HEK293 (cell line): Measurements from ENCODE around the gene GSTP1.

Source experiments
- CTCF ChIA-PET: fragments of 350-600 bp; formaldehyde crosslinking; extraction: SDS; loops from one replicate; lab custom pipeline; 2021; ENCODE audit warnings: antibody characterized with exemption; lab: Yijun Ruan, JAX
- POLR2A ChIA-PET: fragments of 300-600 bp; formaldehyde crosslinking; extraction: SDS; loops from one replicate; lab custom pipeline; 2020; ENCODE audit warnings: antibody characterized with exemption, inconsistent platforms; lab: Yijun Ruan, JAX
- H3K27ac ChIP-seq: fragments of 200-500 bp; sonication (Bioruptor generic); 2 replicates; pipeline ENCODE4 v1.5.1; 2014; ENCODE audit warnings: low read depth, low read length, control low read depth, inconsistent platforms; ENCODE audit errors: extremely low read depth
- H3K36me3 ChIP-seq, 2 experiments: fragments of 200-500 bp in 1 of 2; sonication (Bioruptor generic) in 1 of 2; 1 replicate in 1 of 2; 2 replicates in 1 of 2; pipeline ENCODE4 v1.5.1; 2014 to 2017; ENCODE audit warnings: inconsistent platforms in 2 of 2, low read length in 2 of 2; ENCODE audit not compliant: control insufficient read depth in 2 of 2, insufficient read depth in 1 of 2
- H3K4me1 ChIP-seq: fragments of 200-500 bp; sonication (Bioruptor generic); 2 replicates; pipeline ENCODE4 v1.5.1; 2014; ENCODE audit warnings: mild to moderate bottlenecking, low read length, inconsistent platforms; ENCODE audit not compliant: control insufficient read depth, insufficient read depth
- H3K4me3 ChIP-seq: 2 replicates; pipeline ENCODE4 v1.5.1; 2011; ENCODE audit warnings: low read depth, mild to moderate bottlenecking, control low read depth, low read length, moderate library complexity
- H3K9me3 ChIP-seq: fragments of 200-500 bp; sonication (Bioruptor generic); 2 replicates; pipeline ENCODE4 v1.5.1; 2014; ENCODE audit warnings: low read depth, low read length, inconsistent platforms; ENCODE audit not compliant: control insufficient read depth, insufficient read depth
- EGR2 ChIP-seq: fragments of 450-650 bp; formaldehyde crosslinking; IDR thresholded peaks from 2 replicates; pipeline ENCODE4 v1.5.1; 2016; ENCODE audit warnings: low read depth, missing biosample characterization, missing genetic modification characterization
- GLIS1 ChIP-seq: fragments of 450-650 bp; formaldehyde crosslinking; IDR thresholded peaks from 2 replicates; pipeline ENCODE4 v1.5.1; 2016; ENCODE audit warnings: missing biosample characterization, missing genetic modification characterization
- KLF9 ChIP-seq: fragments of 450-650 bp; formaldehyde crosslinking; IDR thresholded peaks from 2 replicates; pipeline ENCODE4 v1.5.1; 2016; ENCODE audit warnings: missing biosample characterization, missing genetic modification characterization, low read depth
- MEIS1 ChIP-seq: sonication (generic); formaldehyde crosslinking; IDR thresholded peaks from 2 replicates; pipeline ENCODE4 v1.8.1; 2022; ENCODE audit warnings: missing genetic modification reagents, mild to moderate bottlenecking, borderline replicate concordance
- SCRT2 ChIP-seq: fragments of 450-650 bp; formaldehyde crosslinking; IDR thresholded peaks from 2 replicates; pipeline ENCODE4 v1.5.1; 2016; ENCODE audit warnings: missing biosample characterization, missing genetic modification characterization
- ZBTB8A ChIP-seq: fragments of 450-650 bp; formaldehyde crosslinking; IDR thresholded peaks from 2 replicates; pipeline ENCODE4 v1.5.1; 2016; ENCODE audit warnings: missing biosample characterization, missing genetic modification characterization
- ZNF121 ChIP-seq: fragments of 450-650 bp; formaldehyde crosslinking; IDR thresholded peaks from 2 replicates; pipeline ENCODE4 v1.5.1; 2016; ENCODE audit warnings: missing biosample characterization, missing genetic modification characterization
- ZNF623 ChIP-seq: fragments of 450-650 bp; formaldehyde crosslinking; IDR thresholded peaks from 2 replicates; pipeline ENCODE4 v1.5.1; 2016; ENCODE audit warnings: missing biosample characterization, missing genetic modification characterization
- ZNF704 ChIP-seq: fragments of 450-650 bp; formaldehyde crosslinking; IDR thresholded peaks from 2 replicates; pipeline ENCODE4 v1.5.1; 2016; ENCODE audit warnings: missing biosample characterization, missing genetic modification characterization
- ZNF76 ChIP-seq: fragments of 450-650 bp; formaldehyde crosslinking; IDR thresholded peaks from 2 replicates; pipeline ENCODE4; 2016; ENCODE audit warnings: low read depth, missing biosample characterization, missing genetic modification characterization, borderline replicate concordance
- ZNF792 ChIP-seq: fragments of 450-650 bp; formaldehyde crosslinking; IDR thresholded peaks from 2 replicates; pipeline ENCODE4 v1.5.1; 2016; ENCODE audit warnings: missing biosample characterization, missing genetic modification characterization
- TF ChIP-seq, protein P1 (sequence below): fragments of 450-650 bp; formaldehyde crosslinking; IDR thresholded peaks from 2 replicates; pipeline ENCODE4 v1.5.1; 2016; ENCODE audit warnings: missing biosample characterization, missing genetic modification characterization
- TF ChIP-seq, protein P2 (sequence below): fragments of 450-650 bp; formaldehyde crosslinking; IDR thresholded peaks from 2 replicates; pipeline ENCODE4 v1.5.1; 2016; ENCODE audit warnings: missing biosample characterization, missing genetic modification characterization, borderline replicate concordance
- TF ChIP-seq, protein P3 (sequence below): fragments of 450-650 bp; formaldehyde crosslinking; IDR thresholded peaks from 2 replicates; pipeline ENCODE4 v1.5.1; 2016; ENCODE audit warnings: missing biosample characterization, missing genetic modification characterization

Gene GSTP1

GRCh38 chr11:67632982-67633755 is 49.6 kb downstream of the GSTP1 start:
- CTCF ChIA-PET: interaction anchor here (1.0 to 2.6 kb wide), 2 partner anchors 26 to 59 kb away, joined by 3 to 8 read pairs; no protein-coding TSS in a partner anchor
- POLR2A ChIA-PET: no interaction called here
- no peaks in the 10 kb centered on the region for H3K9me3 ChIP-seq
- TF ChIP-seq, protein P1, sequence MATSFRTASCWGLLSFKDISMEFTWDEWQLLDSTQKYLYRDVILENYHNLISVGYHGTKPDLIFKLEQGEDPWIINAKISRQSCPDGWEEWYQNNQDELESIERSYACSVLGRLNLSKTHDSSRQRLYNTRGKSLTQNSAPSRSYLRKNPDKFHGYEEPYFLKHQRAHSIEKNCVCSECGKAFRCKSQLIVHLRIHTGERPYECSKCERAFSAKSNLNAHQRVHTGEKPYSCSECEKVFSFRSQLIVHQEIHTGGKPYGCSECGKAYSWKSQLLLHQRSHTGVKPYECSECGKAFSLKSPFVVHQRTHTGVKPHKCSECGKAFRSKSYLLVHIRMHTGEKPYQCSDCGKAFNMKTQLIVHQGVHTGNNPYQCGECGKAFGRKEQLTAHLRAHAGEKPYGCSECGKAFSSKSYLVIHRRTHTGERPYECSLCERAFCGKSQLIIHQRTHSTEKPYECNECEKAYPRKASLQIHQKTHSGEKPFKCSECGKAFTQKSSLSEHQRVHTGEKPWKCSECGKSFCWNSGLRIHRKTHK (tag by site-specific recombination): no peak
- TF ChIP-seq ZNF623 (tag by site-specific recombination): peak; percentile 93
- TF ChIP-seq, all 188 proteins: peak for 1
- H3K36me3 ChIP-seq: no peaks in the 10 kb centered on the region
- H3K4me3 ChIP-seq: no peak overlapping the region
- no peak overlapping the region for H3K27ac ChIP-seq
- H3K4me1 ChIP-seq: no peaks in the 10 kb centered on the region

- CTCF ChIA-PET: interaction anchor here (2.6 kb wide), 1 partner anchor 26 kb away, joined by 8 read pairs; no protein-coding TSS in a partner anchor
- Histone ChIP-seq H3K4me1 (no peaks in the 10 kb centered on the region), H3K9me3 (no peaks in the 10 kb centered on the region), H3K4me3 (no peak overlapping the region), H3K27ac (no peak overlapping the region), H3K36me3 (no peaks in the 10 kb centered on the region)
- TF ChIP-seq ZNF121 (tag by site-specific recombination) (no peak), ZNF76 (tag by site-specific recombination) (no peak), GLIS1 (tag by site-specific recombination) (no peak), SCRT2 (no peak), MEIS1 (no peak), ZBTB8A (tag by site-specific recombination) (no peak), ZNF792 (tag by site-specific recombination) (no peak), EGR2 (tag by site-specific recombination) (no peak), KLF9 (tag by site-specific recombination) (no peak), ZNF704 (tag by site-specific recombination) (no peak)
- TF ChIP-seq, protein P2, sequence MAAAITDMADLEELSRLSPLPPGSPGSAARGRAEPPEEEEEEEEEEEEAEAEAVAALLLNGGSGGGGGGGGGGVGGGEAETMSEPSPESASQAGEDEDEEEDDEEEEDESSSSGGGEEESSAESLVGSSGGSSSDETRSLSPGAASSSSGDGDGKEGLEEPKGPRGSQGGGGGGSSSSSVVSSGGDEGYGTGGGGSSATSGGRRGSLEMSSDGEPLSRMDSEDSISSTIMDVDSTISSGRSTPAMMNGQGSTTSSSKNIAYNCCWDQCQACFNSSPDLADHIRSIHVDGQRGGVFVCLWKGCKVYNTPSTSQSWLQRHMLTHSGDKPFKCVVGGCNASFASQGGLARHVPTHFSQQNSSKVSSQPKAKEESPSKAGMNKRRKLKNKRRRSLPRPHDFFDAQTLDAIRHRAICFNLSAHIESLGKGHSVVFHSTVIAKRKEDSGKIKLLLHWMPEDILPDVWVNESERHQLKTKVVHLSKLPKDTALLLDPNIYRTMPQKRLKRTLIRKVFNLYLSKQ (tag by site-specific recombination): no peak
- TF ChIP-seq, protein P3, sequence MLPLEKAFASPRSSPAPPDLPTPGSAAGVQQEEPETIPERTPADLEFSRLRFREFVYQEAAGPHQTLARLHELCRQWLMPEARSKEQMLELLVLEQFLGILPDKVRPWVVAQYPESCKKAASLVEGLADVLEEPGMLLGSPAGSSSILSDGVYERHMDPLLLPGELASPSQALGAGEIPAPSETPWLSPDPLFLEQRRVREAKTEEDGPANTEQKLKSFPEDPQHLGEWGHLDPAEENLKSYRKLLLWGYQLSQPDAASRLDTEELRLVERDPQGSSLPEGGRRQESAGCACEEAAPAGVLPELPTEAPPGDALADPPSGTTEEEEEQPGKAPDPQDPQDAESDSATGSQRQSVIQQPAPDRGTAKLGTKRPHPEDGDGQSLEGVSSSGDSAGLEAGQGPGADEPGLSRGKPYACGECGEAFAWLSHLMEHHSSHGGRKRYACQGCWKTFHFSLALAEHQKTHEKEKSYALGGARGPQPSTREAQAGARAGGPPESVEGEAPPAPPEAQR (tag by site-specific recombination): no peak
- POLR2A ChIA-PET: interaction anchor here (0.6 kb wide), 1 partner anchor 17 kb away, joined by 5 read pairs; no protein-coding TSS in a partner anchor
Observed at GRCh38 chr11:67633758-67634365, 50.2 kb downstream of the GSTP1 start.
